ENCODE data around the gene FOSL2.

DNA sequence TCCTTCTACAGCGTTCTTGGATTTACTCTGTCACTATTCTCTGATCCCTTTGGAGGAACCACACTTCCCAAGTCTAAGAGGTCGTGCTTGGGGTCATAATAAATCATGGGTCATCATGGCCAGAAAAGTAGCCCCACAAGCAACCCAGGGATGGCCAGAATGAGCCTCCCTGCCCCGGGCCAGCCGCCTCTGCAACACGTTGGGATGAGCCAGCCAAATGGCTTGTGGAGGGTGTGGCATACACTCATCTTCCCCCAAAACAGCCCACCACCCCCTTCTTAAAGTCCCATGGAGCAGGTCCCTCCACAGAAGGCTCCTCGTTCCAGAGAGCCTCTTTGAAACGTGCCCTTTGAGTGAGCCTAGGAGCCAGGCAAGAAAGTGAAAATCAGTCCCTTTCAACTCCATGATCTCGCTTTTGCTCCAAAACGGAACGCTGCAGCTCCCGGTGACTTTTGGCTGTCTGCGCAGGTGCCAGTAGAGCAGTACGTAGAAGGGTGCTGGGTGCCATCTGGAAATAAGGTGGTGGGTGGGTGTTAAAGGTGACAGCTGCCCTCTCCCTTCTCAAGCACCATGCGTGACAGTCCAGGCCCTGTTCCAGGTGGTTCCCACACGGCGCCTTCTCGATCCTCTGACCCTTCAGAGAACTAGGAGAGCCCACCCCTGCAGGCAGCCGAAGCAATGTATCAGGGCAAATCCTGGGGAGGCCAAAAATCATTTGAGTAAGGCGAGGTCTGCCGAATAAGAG lies 48.5 kb upstream of the FOSL2 start:
- TF ChIP-seq EZH2 (IDR thresholded peaks at IDR 0.05; ENCODE audit: borderline replicate concordance, insufficient read depth, low read depth, low read length, poor library complexity, severe bottlenecking), result no peak
- TF ChIP-seq, protein P1, sequence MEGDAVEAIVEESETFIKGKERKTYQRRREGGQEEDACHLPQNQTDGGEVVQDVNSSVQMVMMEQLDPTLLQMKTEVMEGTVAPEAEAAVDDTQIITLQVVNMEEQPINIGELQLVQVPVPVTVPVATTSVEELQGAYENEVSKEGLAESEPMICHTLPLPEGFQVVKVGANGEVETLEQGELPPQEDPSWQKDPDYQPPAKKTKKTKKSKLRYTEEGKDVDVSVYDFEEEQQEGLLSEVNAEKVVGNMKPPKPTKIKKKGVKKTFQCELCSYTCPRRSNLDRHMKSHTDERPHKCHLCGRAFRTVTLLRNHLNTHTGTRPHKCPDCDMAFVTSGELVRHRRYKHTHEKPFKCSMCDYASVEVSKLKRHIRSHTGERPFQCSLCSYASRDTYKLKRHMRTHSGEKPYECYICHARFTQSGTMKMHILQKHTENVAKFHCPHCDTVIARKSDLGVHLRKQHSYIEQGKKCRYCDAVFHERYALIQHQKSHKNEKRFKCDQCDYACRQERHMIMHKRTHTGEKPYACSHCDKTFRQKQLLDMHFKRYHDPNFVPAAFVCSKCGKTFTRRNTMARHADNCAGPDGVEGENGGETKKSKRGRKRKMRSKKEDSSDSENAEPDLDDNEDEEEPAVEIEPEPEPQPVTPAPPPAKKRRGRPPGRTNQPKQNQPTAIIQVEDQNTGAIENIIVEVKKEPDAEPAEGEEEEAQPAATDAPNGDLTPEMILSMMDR (IDR thresholded peaks at IDR 0.05), result no peak
